NCI-H1930 (cell line): ENCODE data around the gene SERGEF.
"Not testable (repeated sequence)": the region's sequence is repeated elsewhere in the genome, so short reads cannot be mapped to it uniquely, and the experiment has no call there.

Experiments used
- DNase-seq, 2 experiments: peaks; one replicate each; lab custom pipeline; 2025; lab: John Stamatoyannopoulos, UW

The SERGEF gene

DNA sequence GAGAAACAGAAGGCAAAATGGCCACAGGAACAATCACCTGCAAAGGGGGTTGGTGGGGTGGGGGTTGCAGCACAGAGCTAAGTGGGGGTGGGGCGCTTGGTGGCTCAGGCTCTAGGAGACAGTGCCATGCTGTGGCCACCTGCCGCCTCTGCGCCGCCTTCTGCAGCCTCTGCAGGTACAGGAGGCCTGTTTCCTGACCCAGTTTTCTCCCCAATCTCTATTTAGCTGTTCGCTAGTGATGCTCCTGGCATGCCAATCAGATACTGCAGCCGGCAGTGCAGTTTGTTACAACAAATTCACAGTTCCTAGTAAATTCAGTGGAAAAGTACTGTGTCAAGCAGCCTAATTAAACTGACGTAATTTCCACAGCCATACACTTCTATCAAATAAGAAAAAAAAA, 106.4 kb downstream of the SERGEF start:
- DNase-seq = peak in 1 of 2 experiments; percentile 18

DNA sequence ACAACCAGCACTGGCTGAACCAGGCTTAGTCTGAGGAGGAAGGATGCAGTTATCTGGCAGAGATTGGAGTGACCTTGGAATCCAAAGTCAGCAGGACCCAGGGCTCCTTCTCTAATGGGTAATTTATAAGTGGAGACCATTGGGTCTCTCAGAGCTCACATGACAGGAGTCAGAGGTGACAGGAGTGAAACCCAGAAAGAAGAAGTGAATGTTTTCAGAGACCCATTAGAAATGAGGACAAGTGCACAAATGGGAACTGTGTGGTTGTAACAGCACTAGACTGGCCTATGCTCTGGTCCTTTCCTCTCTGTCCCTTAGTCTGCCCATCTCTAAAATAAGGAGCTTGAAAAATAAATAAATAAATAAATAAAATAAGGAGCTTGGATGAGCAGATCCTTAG, 107.4 kb downstream of the SERGEF start:
- DNase-seq = no peak

DNA sequence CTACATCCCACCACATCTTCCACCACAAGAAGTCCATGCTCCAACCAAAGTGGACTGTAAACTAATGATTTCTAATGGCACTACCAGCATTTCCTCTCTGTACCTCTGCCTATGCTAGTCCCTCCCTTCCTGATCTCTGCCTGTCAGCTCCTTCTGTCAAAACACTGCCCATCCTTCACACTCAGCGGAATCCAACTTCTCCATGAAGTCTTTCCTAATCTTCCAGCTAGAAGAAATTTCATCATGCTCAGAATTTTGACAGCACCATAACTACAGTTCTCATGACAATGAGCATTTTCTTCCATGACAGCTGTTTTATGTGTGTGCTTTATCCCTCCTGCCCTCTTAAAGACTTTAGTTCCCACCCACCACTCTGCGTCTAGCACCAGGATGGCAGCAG, 111.4 kb downstream of the SERGEF start:
- no peak for DNase-seq

DNA sequence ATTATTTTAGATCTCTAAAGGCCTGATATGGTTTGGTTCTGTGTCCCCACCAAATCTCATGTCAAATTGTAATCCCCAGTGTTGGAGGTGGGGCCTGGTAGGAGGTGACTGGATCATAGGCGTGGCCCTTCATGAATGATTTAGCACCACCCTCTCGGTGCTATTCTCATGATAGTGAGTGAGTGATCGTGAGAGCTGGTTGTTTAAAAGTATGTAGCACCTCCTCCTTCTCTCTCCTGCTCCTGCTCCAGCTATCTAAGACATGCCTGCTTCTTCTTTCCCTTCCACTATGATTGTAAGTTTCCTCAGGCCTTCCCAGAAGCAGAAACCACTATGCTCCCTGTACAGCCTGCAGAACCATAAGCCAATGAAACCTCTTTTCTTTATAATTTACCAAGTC, 114.1 kb downstream of the SERGEF start:
- no peak for DNase-seq

DNA sequence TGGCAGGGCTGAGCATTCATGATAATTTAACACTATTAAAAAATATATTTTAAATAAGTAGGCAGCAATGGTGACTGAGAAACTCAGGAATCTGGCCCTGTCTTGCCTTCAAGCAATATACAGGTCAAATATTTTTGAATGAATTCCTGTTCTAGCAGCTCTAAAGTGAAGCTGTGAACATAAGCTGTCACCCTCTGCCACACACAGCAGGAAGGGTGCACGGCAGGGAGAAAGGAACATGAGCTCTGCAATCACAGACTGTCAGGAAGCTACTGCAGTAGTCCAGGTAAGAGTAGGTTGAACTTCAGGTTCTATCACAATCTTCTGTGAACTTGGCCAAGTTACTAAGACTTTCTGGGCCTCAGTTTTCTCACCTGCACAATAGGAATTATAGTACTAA, 114.8 kb downstream of the SERGEF start:
- no peak for DNase-seq

DNA sequence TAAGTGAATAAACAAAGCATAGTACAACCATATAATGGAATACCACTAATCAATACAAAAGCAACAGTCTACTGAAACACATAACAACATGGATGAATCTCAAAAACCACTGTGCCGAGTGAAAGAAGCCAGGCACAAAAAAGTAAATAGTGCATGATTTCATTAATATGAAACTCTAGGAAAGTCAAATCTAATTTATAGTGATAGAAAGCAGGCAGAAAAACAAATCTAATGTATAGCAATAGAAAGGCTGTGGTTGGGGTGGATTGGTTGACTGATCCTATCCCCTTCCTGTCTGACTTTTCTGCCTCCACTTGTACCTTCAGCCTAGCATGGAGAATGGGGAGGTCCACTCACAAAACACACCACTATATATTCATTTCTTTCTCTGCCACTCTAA, 115.4 kb downstream of the SERGEF start:
- DNase-seq = no peak

DNA sequence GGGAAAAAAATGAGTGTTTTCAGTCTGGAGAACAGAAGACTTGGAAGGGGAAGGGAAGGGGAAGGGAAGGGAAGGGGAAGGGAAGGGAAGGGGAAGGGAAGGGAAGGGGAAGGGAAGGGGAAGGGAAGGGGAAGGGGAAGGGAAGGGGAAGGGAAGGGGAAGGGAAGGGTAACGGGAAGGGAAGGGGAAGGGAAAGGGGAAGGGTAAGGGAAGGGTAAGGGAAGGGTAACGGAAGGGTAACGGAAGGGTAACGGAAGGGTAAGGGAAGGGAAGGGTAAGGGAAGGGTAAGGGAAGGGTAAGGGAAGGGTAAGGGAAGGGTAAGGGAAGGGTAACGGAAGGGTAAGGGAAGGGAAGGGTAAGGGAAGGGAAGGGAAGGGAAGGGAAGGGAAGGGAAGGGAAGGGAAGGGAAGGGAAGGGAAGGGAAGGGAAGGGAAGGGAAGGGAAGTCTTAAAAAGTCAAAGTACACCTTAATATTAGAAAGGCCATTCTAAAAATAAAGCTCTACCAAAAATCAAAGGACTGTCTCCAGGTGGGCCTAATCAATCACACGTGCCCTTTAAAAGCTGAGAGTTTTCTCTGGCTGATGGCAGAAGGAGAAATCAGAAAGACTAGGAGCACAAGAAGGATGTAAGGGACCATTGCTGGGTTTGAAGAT, 116.2 kb downstream of the SERGEF start:
- DNase-seq = not testable (repeated sequence)

DNA sequence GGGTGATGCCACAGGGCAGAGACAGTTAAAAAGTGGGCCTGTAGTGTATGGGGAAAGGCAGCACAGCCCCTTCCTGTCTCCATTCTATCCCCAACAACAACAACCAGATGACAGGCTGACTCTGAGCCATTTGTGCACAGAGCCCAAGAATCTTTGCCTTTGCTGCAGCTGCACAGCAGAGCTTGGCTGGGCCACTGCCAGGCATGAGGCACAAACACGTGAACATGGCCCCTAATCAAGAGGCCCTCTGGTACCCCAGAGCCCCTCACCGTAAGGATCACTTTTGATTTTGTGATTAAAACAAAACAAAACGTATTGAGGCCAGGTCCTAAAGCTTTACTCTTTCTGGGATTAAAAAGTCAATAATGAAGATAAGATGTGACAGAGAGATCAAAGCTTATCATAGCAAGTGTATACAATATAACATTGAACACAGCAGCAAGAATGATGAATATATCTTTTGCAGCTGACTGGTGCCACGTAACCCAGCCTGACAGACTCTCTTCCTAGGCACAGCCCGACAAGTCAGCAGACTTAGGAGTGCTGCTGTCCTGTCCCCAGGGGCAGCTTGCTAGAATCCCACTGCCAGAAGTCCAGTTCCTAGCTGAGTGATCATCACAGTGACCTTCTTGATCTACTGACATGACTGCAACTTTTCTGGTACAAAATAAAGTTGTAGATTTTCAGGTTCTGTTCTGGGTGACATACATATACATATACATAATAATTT, 117.8 kb downstream of the SERGEF start:
- DNase-seq = no peak

DNA sequence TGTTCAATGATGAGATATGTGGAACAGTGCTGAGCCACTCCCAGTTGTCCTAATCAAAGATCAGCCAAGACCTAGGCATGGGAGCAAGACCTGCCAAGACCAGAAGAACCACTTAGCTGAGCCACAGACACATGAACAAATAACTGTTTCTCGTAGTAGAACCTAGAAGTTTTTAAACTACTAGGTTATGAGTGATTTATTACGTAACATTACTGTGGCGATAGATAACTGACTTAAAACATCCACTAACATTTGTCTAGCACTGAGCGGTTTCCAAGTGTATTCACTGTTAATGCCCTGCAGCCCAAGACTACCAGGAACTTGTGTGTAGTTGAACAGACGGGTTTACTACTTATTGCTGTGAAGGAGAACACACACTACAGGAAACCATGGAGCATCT, 120.4 kb downstream of the SERGEF start:
- no peak for DNase-seq

DNA sequence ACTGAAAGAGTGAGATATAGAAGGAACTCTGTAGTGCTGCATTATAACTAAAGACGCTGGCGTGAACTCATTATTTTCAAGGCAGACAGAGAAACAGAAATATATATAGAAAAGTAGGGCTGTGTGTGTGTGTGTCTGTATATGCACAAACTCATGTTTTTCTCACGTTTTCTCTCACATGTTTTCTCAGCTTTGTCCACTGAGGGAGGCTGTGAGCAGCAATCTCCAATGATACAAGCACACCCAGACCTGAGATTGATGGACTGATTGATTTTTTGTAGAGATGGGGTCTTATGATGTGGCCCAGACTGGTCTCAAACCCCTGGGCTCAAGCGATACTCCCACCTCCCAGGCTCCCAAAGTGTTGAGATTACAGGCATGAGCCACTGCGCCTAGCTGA, 122.5 kb downstream of the SERGEF start:
- no peak for DNase-seq

DNA sequence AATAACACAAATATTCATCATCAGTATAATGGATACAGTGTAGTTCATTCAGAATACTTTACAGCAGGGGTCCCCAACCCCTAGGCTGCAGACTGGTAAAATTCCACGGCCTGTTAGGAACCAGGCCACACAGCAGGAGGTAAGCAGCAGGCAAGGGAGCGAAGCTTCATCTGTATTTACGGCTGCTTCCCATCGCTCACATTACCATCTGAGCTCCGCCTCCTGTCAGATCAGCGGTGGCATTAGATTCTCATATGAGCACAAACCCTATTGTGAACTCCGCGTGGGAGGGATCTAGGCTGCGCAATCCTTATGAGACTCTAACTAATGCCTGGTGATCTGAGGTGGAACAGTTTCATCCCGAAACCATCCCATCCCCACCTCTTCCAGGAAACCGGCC, 125.1 kb downstream of the SERGEF start:
- no peak for DNase-seq

DNA sequence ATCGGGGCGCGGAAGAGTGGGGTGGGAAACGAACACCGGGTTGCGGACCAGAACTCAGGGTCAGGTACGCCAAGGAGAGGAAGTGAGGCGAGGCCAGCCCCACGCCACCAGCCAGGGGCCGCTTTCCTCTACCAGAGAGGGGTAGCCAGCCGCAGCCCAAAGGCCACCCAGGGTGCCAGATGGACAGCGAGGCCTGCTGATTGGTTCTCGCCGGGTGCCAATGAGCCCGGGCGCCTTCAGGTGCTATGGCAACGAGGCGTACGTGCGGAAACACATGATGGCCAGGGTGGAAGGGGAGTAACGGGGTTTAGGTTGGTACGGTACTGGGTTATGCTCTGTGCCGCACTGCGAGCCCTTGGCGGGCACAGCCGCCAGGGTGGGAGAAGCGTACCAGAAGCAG, 128.9 kb downstream of the SERGEF start:
- no peak for DNase-seq

DNA sequence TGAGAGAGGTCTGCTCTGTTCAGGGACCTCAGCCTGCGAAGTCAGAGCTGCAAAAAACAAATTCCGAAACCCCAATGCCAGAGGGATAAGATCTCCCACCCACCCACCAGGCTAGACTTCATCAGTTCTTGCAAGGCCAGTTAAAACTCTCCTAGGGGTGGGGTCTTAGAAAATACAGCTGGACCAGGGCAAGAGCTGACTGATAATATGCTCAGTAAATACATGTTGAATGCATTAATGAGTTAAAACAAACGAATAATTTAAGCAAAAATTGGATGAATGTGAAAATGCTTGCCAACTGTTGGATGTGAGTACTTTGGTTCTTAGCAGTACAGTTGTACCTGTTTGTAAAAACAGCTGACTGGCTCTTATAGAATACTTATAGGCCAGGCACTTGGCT, 129.8 kb downstream of the SERGEF start:
- DNase-seq = no peak

DNA sequence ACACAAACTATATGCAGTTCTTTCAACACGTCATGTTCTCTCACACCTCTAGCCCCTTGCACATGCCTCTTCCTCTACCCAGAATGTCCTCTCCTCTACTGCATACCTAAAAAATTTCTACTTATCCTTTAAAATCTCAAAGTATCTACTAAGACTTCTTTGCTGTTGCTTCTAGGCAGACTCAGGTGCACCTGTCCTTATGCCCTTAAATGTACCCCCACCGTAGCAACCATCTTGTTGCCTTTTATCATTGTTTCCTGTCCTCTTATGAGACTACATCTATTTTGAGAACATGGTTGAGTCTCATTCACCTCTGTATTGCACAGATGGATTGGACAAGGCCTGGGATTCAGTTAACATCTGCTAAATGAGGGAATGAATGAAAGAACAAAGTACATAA, 134.1 kb downstream of the SERGEF start:
- no peak for DNase-seq

DNA sequence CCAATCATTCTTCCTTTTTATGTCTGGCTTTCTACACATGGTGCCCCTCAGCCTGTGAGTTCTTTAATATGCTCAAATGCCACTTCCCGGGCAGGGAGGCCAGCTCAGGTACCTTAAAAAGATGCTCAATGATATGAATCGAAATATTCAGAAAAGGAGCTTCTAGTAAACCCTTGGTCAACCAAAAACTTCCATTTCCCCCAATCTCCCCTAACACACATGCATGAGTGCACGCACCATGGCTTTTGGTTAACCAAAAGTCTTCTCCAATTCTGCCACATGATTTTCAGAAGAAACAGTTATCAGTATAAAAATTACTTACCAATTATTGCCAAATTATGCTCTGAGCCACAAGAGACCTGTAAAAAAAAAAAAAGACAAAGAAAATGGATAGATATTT, 135.0 kb downstream of the SERGEF start:
- DNase-seq = no peak

DNA sequence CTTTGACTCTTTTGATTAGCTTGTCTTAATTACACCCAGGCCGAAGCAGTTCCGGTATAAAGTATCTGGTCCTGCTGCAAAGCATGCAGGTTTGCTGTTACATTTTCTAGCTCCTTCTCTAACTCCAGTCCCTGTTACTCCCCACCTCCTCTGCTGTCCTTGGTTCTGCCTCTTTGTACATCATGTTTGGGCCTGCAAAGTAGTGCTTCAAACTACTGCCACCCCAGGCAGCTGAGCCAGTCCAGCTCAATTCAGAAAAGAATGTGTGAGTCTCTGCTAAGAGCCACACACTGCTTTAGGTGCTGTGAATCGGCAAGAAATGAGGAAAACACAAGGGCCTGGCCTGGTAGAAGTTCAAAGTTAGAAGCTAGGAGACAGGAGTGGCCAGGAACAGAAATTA, 136.0 kb downstream of the SERGEF start:
- no peak for DNase-seq

DNA sequence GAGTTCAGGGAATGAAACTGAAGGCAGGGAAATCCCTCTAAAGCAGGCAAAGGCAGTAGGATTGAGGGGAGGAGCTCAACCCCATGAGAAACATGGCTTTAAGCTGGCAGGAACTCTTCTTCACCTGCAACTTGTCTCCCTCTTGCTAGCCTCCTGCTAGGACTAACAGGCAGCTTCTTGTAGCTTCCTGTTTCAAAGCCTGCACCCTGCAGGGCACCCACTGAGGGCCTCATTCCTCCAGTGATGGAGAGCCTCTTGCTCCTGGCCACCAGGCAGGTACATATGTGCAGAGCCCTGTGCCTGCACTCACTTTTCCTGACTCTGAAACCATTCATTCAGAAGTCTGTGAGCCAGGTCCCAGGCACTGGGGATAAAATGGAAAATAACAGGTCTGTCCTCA, 137.0 kb downstream of the SERGEF start:
- no peak for DNase-seq

DNA sequence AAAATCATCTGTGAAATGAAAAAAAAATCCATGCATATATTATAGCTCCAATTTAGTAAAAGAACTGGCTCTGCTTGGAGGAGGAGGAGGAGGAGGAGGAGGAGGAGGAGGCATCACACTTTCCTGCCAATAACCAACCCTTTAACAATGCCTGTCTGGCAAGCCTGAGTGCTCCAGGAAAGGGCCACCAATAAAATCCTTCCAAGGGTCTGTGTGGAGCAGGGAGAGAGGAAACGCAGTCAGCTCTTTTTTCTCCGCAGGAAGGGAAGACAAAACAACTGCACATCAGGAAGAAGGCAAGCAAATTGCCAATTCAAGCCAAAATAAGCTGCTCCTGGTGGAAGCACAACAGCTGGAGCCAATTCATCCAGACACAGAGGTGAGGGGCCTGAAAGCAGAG, 139.3 kb downstream of the SERGEF start:
- no peak for DNase-seq

DNA sequence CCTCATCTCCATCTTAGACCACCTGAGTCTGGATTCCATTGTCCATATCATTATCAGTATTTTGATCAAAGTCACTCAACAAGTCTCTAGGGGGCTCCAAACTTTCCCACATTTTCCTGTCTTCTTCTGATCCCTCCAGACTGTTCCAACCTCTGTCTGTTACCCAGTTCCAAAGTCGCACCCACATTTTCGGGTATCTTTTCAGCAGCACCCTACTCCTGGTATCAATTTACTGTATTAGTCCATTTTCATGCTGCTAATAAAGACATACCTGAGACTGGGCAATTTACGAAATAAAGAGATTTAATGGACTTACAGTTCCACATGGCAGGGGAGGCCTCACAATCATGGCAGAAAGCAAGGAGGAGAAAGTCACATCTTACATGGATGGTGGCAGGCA, 144.4 kb downstream of the SERGEF start:
- not testable (repeated sequence) for DNase-seq

DNA sequence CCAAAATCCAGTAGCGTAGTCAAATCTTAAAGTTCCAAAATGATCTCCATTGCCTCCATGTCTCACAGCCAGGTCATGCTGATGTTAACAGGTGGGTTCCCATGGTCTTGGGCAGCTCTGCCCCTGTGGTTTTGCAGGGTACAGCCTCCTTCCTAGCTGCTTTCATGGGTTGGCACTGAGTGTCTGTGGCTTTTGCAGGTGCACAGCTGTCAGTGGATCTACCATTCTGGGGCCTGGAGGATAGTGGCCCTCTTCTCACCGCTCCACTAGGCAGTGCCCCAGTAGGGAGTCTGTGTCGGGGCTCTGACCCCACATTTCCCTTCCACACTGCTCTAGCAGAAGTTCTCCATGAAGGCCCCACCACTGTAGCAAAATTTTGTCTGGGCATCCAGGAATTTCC, 145.5 kb downstream of the SERGEF start:
- DNase-seq = no peak

DNA sequence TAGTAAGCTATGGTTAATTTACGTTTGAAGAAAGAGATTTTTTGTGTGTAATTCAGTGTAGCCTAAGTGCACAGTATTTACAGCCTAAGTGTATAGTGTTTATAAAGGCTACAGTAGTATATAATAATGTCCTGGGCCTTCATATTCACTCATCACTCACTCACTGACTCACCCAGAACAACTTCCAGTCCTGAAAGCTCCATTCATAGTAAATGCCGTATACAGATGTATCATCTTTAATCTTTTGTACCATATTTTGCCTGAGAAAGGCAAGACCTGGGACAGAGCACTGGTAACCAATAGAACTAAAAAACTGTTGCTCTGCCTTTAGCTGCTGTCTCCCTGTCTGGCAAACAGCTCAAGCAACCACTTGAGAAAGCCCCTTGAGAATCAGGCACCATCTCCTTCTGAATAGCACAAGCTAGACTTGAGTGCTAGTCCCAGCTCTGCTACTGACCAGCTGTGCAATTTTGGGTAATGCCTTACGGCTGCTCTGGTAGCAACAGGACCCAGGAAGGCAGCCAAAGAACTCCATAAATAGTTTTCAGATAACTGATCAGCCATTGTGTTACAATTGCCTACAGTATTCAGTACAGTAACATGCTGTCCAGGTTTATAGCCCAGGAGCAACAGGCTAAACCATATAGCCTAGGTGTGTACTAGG, 146.9 kb downstream of the SERGEF start:
- no peak for DNase-seq

DNA sequence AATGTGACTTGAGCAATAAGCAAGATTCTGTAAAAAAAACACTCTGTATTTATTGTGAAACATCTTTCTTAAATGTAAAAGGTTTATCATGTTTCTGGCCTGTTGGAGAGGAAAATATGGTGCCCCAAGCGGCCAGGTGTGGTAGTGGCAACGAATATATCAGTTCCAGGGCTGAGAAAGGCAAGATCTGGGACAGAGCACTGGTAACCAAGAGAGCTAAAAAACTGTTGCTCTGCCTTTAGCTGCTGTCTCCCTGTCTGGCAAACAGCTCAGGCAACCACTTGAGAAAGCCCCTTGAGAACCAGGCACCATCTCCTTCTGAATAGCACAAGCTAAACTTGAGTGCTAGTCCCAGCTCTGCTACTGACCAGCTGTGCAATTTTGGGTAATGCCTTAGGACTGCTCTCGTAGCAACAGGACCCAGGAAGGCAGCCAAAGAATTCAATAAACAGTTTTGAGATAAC, 148.3 kb downstream of the SERGEF start:
- peak in 1 of 2 experiments; percentile 6 for DNase-seq

DNA sequence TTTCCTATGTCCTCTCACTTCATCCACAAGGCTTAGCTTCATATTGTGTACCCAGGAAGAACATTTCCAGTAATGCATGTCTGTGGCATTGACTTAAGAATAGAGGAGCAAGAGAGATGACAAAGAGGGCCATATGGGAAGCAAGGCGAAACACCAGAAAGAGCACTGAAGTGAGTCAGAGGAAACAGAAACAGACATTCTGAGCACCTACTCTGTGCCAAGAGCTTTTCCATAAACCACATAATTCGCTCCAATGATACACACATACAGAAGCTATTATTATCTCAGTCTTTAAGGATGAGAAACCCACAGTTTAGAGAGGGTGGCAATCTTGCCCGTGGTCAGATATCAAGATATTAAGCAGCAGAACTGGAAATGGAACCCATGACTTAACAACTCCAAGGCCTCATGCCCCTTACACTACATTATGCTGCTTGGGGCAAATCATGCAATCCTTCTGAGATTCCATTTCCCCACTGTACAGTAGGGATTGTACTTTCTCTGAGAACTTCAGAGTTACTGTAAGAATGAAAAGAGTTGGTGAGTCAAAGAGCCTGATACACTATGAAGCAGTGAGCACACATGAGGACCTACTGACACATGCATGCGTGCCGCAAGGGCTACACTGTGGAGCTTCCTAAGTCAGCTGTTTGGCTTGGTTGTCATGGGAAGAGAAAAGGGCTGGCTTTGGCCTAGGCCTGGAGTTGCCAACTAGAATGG, 151.7 kb downstream of the SERGEF start:
- DNase-seq = no peak
